HG03108 (cell line): ENCODE results near the gene FBXO22.

Experiments
- ATAC-seq: cut with Tn5 transposase; IDR thresholded peaks from one replicate; pipeline ENCODE4 v1.9.1; 2021; ENCODE audit warnings: moderate library complexity; ENCODE audit not compliant: unreplicated experiment

The FBXO22 gene

GRCh38 chr15:75918135-75918534, 14.5 kb downstream of the FBXO22 start:
- ATAC-seq = no peak

- ATAC-seq = no peak
Observed at GRCh38 chr15:75920079-75920478, 16.4 kb downstream of the FBXO22 start.

- no peak for ATAC-seq
Observed at GRCh38 chr15:75921732-75922703, 18.3 kb downstream of the FBXO22 start.

- ATAC-seq = no peak
Observed at GRCh38 chr15:75923756-75924155, 20.1 kb downstream of the FBXO22 start.

- ATAC-seq = no peak
Observed at GRCh38 chr15:75924576-75924975, 20.9 kb downstream of the FBXO22 start.

- ATAC-seq = no peak
Observed at GRCh38 chr15:75925440-75925839, 21.8 kb downstream of the FBXO22 start.

GRCh38 chr15:75926931-75927330, 23.3 kb downstream of the FBXO22 start:
- no peak for ATAC-seq

- ATAC-seq = no peak
Observed at GRCh38 chr15:75927601-75928000, 23.9 kb downstream of the FBXO22 start.

- ATAC-seq = no peak
Observed at GRCh38 chr15:75928680-75929608, 25.3 kb downstream of the FBXO22 start.

- no peak for ATAC-seq
Observed at GRCh38 chr15:75929799-75930565, 26.3 kb downstream of the FBXO22 start.

GRCh38 chr15:75930866-75931265, 27.2 kb downstream of the FBXO22 start:
- ATAC-seq = no peak

GRCh38 chr15:75942464-75942863, 38.8 kb downstream of the FBXO22 start:
- ATAC-seq = no peak

- no peak for ATAC-seq
Observed at GRCh38 chr15:75943246-75943645, 39.6 kb downstream of the FBXO22 start.

- no peak for ATAC-seq
Observed at GRCh38 chr15:75943713-75944215, 40.1 kb downstream of the FBXO22 start.

GRCh38 chr15:75945953-75946352, 42.3 kb downstream of the FBXO22 start:
- ATAC-seq = no peak

- ATAC-seq = no peak
Observed at GRCh38 chr15:75947092-75947491, 43.4 kb downstream of the FBXO22 start.

GRCh38 chr15:75948761-75949296, 45.2 kb downstream of the FBXO22 start:
- no peak for ATAC-seq

- no peak for ATAC-seq
Observed at GRCh38 chr15:75952525-75952924, 48.8 kb downstream of the FBXO22 start.

- ATAC-seq = no peak
Observed at GRCh38 chr15:75955720-75956119, 52.0 kb downstream of the FBXO22 start.

- no peak for ATAC-seq
Observed at GRCh38 chr15:75961331-75961730, 57.7 kb downstream of the FBXO22 start.
